Trophoblast cell (in vitro differentiated cells and primary cell): ENCODE results near the gene SPRR2F.
A peak's percentile ranks its signal among the peaks of the same experiment; 100 is the strongest.
"Not testable (repeated sequence)": the region's sequence is repeated elsewhere in the genome, so short reads cannot be mapped to it uniquely, and the experiment has no call there.

Experiments used
- DNase-seq, 2 donors: peaks; one replicate each; pipeline ENCODE4 v3.0.0-alpha.2; 2016
- H2AFZ ChIP-seq: 2 replicates; pipeline ENCODE4 v1.6.1; 2013; ENCODE audit warnings: low read length, moderate library complexity, mild to moderate bottlenecking; ENCODE audit not compliant: insufficient read depth, poor library complexity
- H2AK5ac ChIP-seq: 2 replicates; pipeline ENCODE4 v1.6.1; 2013; ENCODE audit warnings: mild to moderate bottlenecking, low read length
- H2BK120ac ChIP-seq: 2 replicates; pipeline ENCODE4 v1.6.1; 2013; ENCODE audit warnings: low read length, mild to moderate bottlenecking, moderate library complexity; ENCODE audit not compliant: insufficient read depth, poor library complexity
- H2BK12ac ChIP-seq: 2 replicates; pipeline ENCODE4 v1.6.1; 2013; ENCODE audit warnings: mild to moderate bottlenecking, low read length, moderate library complexity
- H2BK5ac ChIP-seq: 2 replicates; pipeline ENCODE4 v1.6.1; 2013; ENCODE audit warnings: low read length, low read depth, moderate library complexity, mild to moderate bottlenecking; ENCODE audit not compliant: poor library complexity
- H3K14ac ChIP-seq: 2 replicates; pipeline ENCODE4 v1.6.1; 2013; ENCODE audit warnings: mild to moderate bottlenecking, low read length
- H3K18ac ChIP-seq: 2 replicates; pipeline ENCODE4 v1.6.1; 2013; ENCODE audit warnings: mild to moderate bottlenecking, low read length
- H3K23ac ChIP-seq: 2 replicates; pipeline ENCODE4 v1.6.1; 2013; ENCODE audit warnings: low read length
- H3K27ac ChIP-seq: 2 replicates; pipeline ENCODE4 v1.5.1; 2013; ENCODE audit warnings: low read depth, mild to moderate bottlenecking, inconsistent platforms, low read length, moderate library complexity
- H3K27me3 ChIP-seq: 2 replicates; pipeline ENCODE4 v1.6.1; 2013; ENCODE audit warnings: inconsistent platforms, mild to moderate bottlenecking, low read length, moderate library complexity; ENCODE audit not compliant: insufficient read depth
- H3K36me3 ChIP-seq, 2 experiments: 1 replicate in 1 of 2; 2 replicates in 1 of 2; pipeline ENCODE4 v1.6.1; 2013; ENCODE audit warnings: low read length in 2 of 2, mild to moderate bottlenecking in 2 of 2, moderate library complexity in 1 of 2; ENCODE audit not compliant: insufficient read depth in 2 of 2, control insufficient read depth in 1 of 2
- H3K4ac ChIP-seq: 2 replicates; pipeline ENCODE4 v1.6.1; 2013; ENCODE audit warnings: low read depth, mild to moderate bottlenecking, low read length, moderate library complexity
- H3K4me1 ChIP-seq, 2 experiments: 1 replicate in 1 of 2; 2 replicates in 1 of 2; pipeline ENCODE4 v1.6.1; 2013; ENCODE audit warnings: low read length in 2 of 2, mild to moderate bottlenecking in 2 of 2, moderate library complexity in 1 of 2; ENCODE audit not compliant: insufficient read depth in 2 of 2, control insufficient read depth in 1 of 2
- H3K4me2 ChIP-seq: 2 replicates; pipeline ENCODE4 v1.6.1; 2013; ENCODE audit warnings: inconsistent platforms, mild to moderate bottlenecking, low read length, moderate library complexity
- H3K4me3 ChIP-seq: 2 replicates; pipeline ENCODE4 v1.5.1; 2013; ENCODE audit warnings: mild to moderate bottlenecking, low read depth, low read length, inconsistent platforms
- H3K79me1 ChIP-seq: one replicate; pipeline ENCODE4 v1.6.1; 2013; ENCODE audit warnings: low read length
- H3K79me2 ChIP-seq: 2 replicates; pipeline ENCODE4 v1.6.1; 2013; ENCODE audit warnings: low read length, mild to moderate bottlenecking; ENCODE audit not compliant: control insufficient read depth, insufficient read depth, poor library complexity
- H3K9ac ChIP-seq: 2 replicates; pipeline ENCODE4 v1.6.1; 2013; ENCODE audit warnings: mild to moderate bottlenecking, low read length
- H3K9me3 ChIP-seq: 2 replicates; pipeline ENCODE4 v1.6.1; 2013; ENCODE audit warnings: low read depth, mild to moderate bottlenecking, control low read depth, inconsistent platforms, low read length; ENCODE audit not compliant: insufficient read depth
- H4K12ac ChIP-seq: 2 replicates; pipeline ENCODE4 v1.6.1; 2013; ENCODE audit warnings: low read depth, mild to moderate bottlenecking, low read length, moderate library complexity
- H4K8ac ChIP-seq: 2 replicates; pipeline ENCODE4 v1.6.1; 2013; ENCODE audit warnings: low read depth, mild to moderate bottlenecking, low read length, moderate library complexity
- H4K91ac ChIP-seq: one replicate; pipeline ENCODE4 v1.6.1; 2013; ENCODE audit warnings: low read depth, mild to moderate bottlenecking, low read length, moderate library complexity
- WGBS: extraction: QIAGEN DNeasy Blood & Tissue Kit; methylation state at CpG from one replicate; pipeline ENCODE4 v1.1.7; 2013; ENCODE audit warnings: missing lambda C conversion rate; ENCODE audit not compliant: insufficient read length, insufficient coverage; ENCODE audit errors: extremely low coverage; 5-methylcytosine and 5-hydroxymethylcytosine counted together

Gene SPRR2F

GRCh38 chr1:153122831-153123421 lies 9.6 kb upstream of the SPRR2F start:
- H2BK120ac ChIP-seq: peak overlapping the region; percentile 1
- no peak overlapping the region for H2AK5ac ChIP-seq
- no peak overlapping the region for H3K4me3 ChIP-seq
- H4K12ac ChIP-seq: no peak overlapping the region
- no peak overlapping the region for H3K18ac ChIP-seq
- no peak overlapping the region for H2BK5ac ChIP-seq
- H2BK12ac ChIP-seq: peak overlapping the region; percentile 3
- peak overlapping the region; percentile 45 for H3K4me2 ChIP-seq
- no peak overlapping the region for H2AFZ ChIP-seq
- peaks cover 2% of the 10 kb centered on the region for H3K9me3 ChIP-seq
- H4K8ac ChIP-seq: peak overlapping the region; percentile 2
- no peak overlapping the region for H3K23ac ChIP-seq
- no peak overlapping the region for H3K4ac ChIP-seq
- peak; percentile 99 for DNase-seq
- no CpG with 5 or more reads among the region's 3 CpGs for WGBS
- H3K4me1 ChIP-seq: no peaks in the 10 kb centered on the region
- H3K79me1 ChIP-seq: peaks cover 3% of the 10 kb centered on the region
- H3K27ac ChIP-seq: peak overlapping the region; percentile 77
- H3K36me3 ChIP-seq: peaks cover 0 to 2% of the 10 kb centered on the region in 2 experiments
- no peak overlapping the region for H3K14ac ChIP-seq
- H3K9ac ChIP-seq: no peak overlapping the region
- H3K79me2 ChIP-seq: no peaks in the 10 kb centered on the region
- H3K27me3 ChIP-seq: no peaks in the 10 kb centered on the region
- H4K91ac ChIP-seq: no peak overlapping the region

DNA sequence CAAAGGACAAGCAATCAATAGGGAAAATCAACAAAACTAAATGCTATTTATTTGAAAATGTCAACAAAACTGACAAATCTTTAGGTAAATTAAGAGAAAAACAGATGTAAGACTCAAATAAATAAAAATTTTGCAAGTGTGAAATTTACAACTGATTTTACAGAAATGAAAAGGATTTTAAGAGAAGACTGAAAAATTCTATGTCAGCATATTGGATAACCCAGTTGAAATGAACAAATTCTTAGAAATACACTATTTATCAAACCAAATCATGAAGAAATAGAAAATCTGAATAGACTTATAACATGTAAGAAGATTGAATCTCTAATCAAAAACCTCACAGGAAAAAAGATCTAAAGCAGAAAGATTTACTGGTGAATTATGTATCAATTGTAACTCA lies 7.6 kb upstream of the SPRR2F start:
- Histone ChIP-seq H3K23ac (no peak overlapping the region), H4K12ac (no peak overlapping the region), H3K4me3 (no peak overlapping the region), H2BK5ac (no peak overlapping the region), H2BK12ac (no peak overlapping the region), H4K8ac (no peak overlapping the region), H3K4me2 (no peak overlapping the region), H3K18ac (no peak overlapping the region), H3K9me3 (peaks cover 2% of the 10 kb centered on the region), H3K14ac (no peak overlapping the region), H3K4me1 (no peaks in the 10 kb centered on the region), H3K79me2 (no peaks in the 10 kb centered on the region), H4K91ac (no peak overlapping the region), H2BK120ac (no peak overlapping the region), H3K27me3 (no peaks in the 10 kb centered on the region), H2AFZ (no peak overlapping the region), H3K79me1 (peaks cover 3% of the 10 kb centered on the region), H2AK5ac (no peak overlapping the region), H3K27ac (no peak overlapping the region), H3K4ac (no peak overlapping the region), H3K9ac (no peak overlapping the region), H3K36me3 (peaks cover 0 to 2% of the 10 kb centered on the region in 2 experiments)
- DNase-seq: no peak

GRCh38 chr1:153119491-153119971 lies 6.2 kb upstream of the SPRR2F start:
- WGBS: no CpG with 5 or more reads among the region's 3 CpGs
- Histone ChIP-seq H3K23ac (no peak overlapping the region), H2AK5ac (no peak overlapping the region)

GRCh38 chr1:153115264-153115663 lies 1.9 kb upstream of the SPRR2F start:
- H3K79me2 ChIP-seq, H2AFZ ChIP-seq, H3K27me3 ChIP-seq, H3K36me3 ChIP-seq, H3K79me1 ChIP-seq, H3K27ac ChIP-seq, H3K14ac ChIP-seq, H3K18ac ChIP-seq, H3K4ac ChIP-seq, H4K12ac ChIP-seq, H2AK5ac ChIP-seq, H2BK120ac ChIP-seq, H3K9me3 ChIP-seq, H3K4me1 ChIP-seq, H4K8ac ChIP-seq, H2BK12ac ChIP-seq, H3K9ac ChIP-seq, H3K23ac ChIP-seq, H3K4me3 ChIP-seq, H4K91ac ChIP-seq, H3K4me2 ChIP-seq, DNase-seq, H2BK5ac ChIP-seq: not testable (repeated sequence)

More at GRCh38 chr1:153119491-153119971, 6.2 kb upstream of the SPRR2F start:
- Histone ChIP-seq H2BK120ac (no peak overlapping the region), H3K4me3 (no peak overlapping the region), H3K36me3 (peaks cover 0 to 2% of the 10 kb centered on the region in 2 experiments), H3K27me3 (no peaks in the 10 kb centered on the region), H3K9me3 (peaks cover 2% of the 10 kb centered on the region), H4K8ac (no peak overlapping the region), H3K79me1 (peaks cover 3% of the 10 kb centered on the region), H3K4me2 (no peak overlapping the region), H4K12ac (no peak overlapping the region), H3K4ac (no peak overlapping the region), H3K14ac (no peak overlapping the region), H2AFZ (no peak overlapping the region), H2BK12ac (no peak overlapping the region), H3K27ac (no peak overlapping the region), H2BK5ac (no peak overlapping the region), H3K9ac (no peak overlapping the region), H3K4me1 (no peaks in the 10 kb centered on the region), H4K91ac (no peak overlapping the region), H3K18ac (no peak overlapping the region), H3K79me2 (no peaks in the 10 kb centered on the region)
- no peak for DNase-seq
